Fibroblast of lung (primary cell): ENCODE data around the gene ADAP1.

Source experiments
- CTCF ChIP-seq, 2 donors: IDR thresholded peaks in 1 of 2; conservative IDR thresholded peaks in 1 of 2; 1 replicate in 1 of 2; 2 replicates in 1 of 2; pipeline ENCODE4 v1.5.1; 2011 to 2012; ENCODE audit warnings: low read length in 2 of 2, control low read depth in 1 of 2, inconsistent platforms in 1 of 2, low read depth in 1 of 2, mild to moderate bottlenecking in 1 of 2
- EZH2 ChIP-seq: IDR thresholded peaks from 2 replicates; pipeline ENCODE4 v1.5.1; 2012; ENCODE audit warnings: low read length, control low read depth, mild to moderate bottlenecking; ENCODE audit errors: missing control alignments

GRCh38 chr7:875051-875450, 79.4 kb downstream of the ADAP1 start:
- TF ChIP-seq CTCF (conservative IDR thresholded peaks at IDR 0.05 in 1 of 2, IDR thresholded peaks at IDR 0.05 in 1 of 2; ENCODE audit: low read depth in 1 of 2, low read length in 2 of 2) (no peak), EZH2 (no peak)
